Left ventricle myocardium inferior (tissue), 1 donor: ENCODE data around the gene SHROOM4. TPM values are rescaled to one million over a fixed set of nuclear protein-coding genes. Genes with fewer than 3 reads are reported as not detected.

Experiments
- DNase-seq: peaks from one replicate; pipeline ENCODE4 v3.0.0-alpha.2; 2020
- H3K27ac ChIP-seq: fragments of 200-600 bp; replicated peaks from 2 replicates; pipeline ENCODE4 v1.8.0; 2021
- H3K27me3 ChIP-seq: fragments of 200-600 bp; 2 replicates; pipeline ENCODE4 v1.8.0; 2021; ENCODE audit warnings: low read depth
- H3K36me3 ChIP-seq: fragments of 200-600 bp; 2 replicates; pipeline ENCODE4 v1.8.0; 2021
- H3K4me1 ChIP-seq: fragments of 200-600 bp; 2 replicates; pipeline ENCODE4 v1.8.0; 2021
- H3K4me3 ChIP-seq: fragments of 200-600 bp; 2 replicates; pipeline ENCODE4 v1.8.0; 2021; ENCODE audit warnings: mild to moderate bottlenecking, moderate library complexity
- H3K9me3 ChIP-seq: fragments of 200-600 bp; replicated peaks from 2 replicates; pipeline ENCODE4 v1.8.0; 2021
- intact Hi-C: fragments of 100-400 bp; cut with micrococcal nuclease; formaldehyde crosslinking; loops from one replicate; pipeline ENCODE4 v1.11.0; 2022
- total RNA-seq: library from RNA; stranded (reverse); fragmentation: NEBNext Ultra II Directional; extraction: Animal tissue kit (Norgen Biotek cat#: 25700); gene quantifications from one replicate; pipeline ENCODE4 v1.2.1, GENCODE V29; 2021
- TF ChIP-seq, protein P1 (sequence below): fragments of 200-600 bp; IDR thresholded peaks from 2 replicates; pipeline ENCODE4 v1.8.0; 2021; ENCODE audit warnings: antibody characterized with exemption, mild to moderate bottlenecking, borderline replicate concordance
- donor health status: DM: no; HTN: yes; CAD: no; lungs with severe emphysema.

Gene SHROOM4
- total RNA-seq, 1 donor from 2014 or later, result 10.5 TPM

DNA sequence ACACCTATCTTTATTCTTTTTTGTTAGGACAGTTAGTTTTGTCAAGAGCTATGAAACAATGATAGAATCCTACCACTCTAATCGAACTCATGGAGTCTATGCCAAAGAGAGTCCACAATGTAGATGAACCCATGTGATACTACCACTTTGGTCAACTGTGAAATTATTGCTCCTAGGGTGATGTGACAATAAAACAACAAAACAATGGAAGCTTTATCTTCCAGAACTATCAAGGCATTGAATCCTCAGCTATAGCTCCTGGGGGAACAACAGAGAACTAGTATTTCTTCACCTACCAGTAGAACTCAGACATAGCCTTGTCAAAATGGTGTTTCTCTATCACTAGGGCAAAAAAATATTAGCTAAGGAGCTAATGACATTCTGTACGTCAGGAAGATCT, 62.9 kb downstream of the SHROOM4 start:
- TF ChIP-seq, protein P1, sequence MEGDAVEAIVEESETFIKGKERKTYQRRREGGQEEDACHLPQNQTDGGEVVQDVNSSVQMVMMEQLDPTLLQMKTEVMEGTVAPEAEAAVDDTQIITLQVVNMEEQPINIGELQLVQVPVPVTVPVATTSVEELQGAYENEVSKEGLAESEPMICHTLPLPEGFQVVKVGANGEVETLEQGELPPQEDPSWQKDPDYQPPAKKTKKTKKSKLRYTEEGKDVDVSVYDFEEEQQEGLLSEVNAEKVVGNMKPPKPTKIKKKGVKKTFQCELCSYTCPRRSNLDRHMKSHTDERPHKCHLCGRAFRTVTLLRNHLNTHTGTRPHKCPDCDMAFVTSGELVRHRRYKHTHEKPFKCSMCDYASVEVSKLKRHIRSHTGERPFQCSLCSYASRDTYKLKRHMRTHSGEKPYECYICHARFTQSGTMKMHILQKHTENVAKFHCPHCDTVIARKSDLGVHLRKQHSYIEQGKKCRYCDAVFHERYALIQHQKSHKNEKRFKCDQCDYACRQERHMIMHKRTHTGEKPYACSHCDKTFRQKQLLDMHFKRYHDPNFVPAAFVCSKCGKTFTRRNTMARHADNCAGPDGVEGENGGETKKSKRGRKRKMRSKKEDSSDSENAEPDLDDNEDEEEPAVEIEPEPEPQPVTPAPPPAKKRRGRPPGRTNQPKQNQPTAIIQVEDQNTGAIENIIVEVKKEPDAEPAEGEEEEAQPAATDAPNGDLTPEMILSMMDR, result no peak
- H3K27me3 ChIP-seq, result no peaks in the 10 kb centered on the region
- no peak overlapping the region for H3K27ac ChIP-seq
- H3K9me3 ChIP-seq, result no peaks in the 10 kb centered on the region
- intact Hi-C loops, result loop anchor here (5.0 kb wide), 1 partner anchor 151 kb away; no protein-coding TSS in a partner anchor
- H3K36me3 ChIP-seq, result no peaks in the 10 kb centered on the region
- no peak overlapping the region for H3K4me3 ChIP-seq
- DNase-seq, result no peak
- no peaks in the 10 kb centered on the region for H3K4me1 ChIP-seq

DNA sequence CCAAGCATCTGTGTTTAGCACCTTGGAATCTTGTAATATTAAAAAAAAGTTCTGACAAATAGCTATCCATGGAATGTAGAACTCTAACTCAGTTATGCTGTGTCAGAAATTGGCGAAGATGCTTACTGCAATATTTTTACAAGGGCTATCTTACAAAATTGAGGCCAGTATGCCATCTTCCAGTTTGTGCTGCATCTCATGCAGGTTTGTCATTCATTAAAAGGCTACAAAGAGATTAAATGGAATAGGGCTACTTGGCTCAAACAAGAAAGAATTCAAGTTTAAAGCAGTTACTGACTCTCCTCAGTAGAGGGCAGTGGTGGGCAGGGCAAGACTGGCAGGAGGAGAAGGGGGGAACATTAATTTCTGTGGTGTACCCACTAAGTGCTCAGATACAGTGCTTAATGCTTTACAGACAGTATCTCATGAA, 66.5 kb downstream of the SHROOM4 start:
- intact Hi-C loops, result no loop called here
- Histone ChIP-seq H3K36me3 (no peaks in the 10 kb centered on the region), H3K27me3 (no peaks in the 10 kb centered on the region), H3K4me1 (no peaks in the 10 kb centered on the region), H3K27ac (no peak overlapping the region), H3K4me3 (no peak overlapping the region), H3K9me3 (no peaks in the 10 kb centered on the region)
- TF ChIP-seq, protein P1, result peak; percentile 72
- no peak for DNase-seq

DNA sequence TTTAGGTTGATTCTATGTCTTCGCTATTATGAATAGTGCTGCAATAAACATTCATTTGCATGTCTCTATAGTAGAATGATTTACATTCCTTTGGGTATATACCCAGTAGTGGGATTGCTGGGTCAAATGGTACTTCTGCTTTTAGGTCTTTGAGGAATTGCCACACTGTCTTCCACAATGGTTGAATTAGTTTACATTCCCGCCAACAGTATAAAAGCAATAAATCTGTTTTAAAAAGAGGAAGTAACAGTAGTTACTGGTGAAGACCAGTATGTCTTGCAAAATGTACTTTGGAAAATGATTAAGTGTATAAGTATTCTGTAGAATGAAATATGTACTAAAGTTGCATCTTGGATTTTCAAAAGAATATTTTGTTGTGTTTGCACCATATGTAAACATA, 77.3 kb downstream of the SHROOM4 start:
- DNase-seq, result no peak
- H3K27me3 ChIP-seq, result no peaks in the 10 kb centered on the region
- H3K4me1 ChIP-seq, result no peaks in the 10 kb centered on the region
- intact Hi-C loops, result no loop called here
- H3K27ac ChIP-seq, result no peak overlapping the region
- no peak overlapping the region for H3K4me3 ChIP-seq
- H3K9me3 ChIP-seq, result no peaks in the 10 kb centered on the region
- TF ChIP-seq, protein P1, result no peak
- H3K36me3 ChIP-seq, result no peaks in the 10 kb centered on the region

DNA sequence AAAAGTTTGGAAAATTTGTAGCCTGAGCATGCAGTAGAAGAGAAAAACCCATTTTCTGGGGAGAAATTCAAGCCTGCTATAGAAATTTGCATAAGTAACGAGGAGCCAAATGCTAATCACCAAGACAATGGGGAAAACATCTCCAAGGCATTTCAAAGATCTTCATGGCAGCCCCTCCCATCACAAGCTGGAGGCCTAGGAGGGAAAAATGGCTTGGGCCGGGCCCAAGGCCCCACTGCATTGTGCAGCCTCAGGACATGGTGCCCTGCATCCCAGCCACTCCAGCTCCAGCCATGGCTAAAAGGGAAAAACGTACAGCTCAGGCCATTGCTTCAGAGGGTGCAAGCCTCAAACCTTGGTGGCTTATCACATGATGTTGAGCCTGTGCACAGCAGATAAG, 87.7 kb downstream of the SHROOM4 start:
- DNase-seq, result no peak
- intact Hi-C loops, result no loop called here
- H3K27ac ChIP-seq, result no peak overlapping the region
- no peaks in the 10 kb centered on the region for H3K36me3 ChIP-seq
- H3K4me3 ChIP-seq, result no peak overlapping the region
- H3K9me3 ChIP-seq, result no peaks in the 10 kb centered on the region
- H3K27me3 ChIP-seq, result no peaks in the 10 kb centered on the region
- TF ChIP-seq, protein P1, result no peak
- H3K4me1 ChIP-seq, result no peaks in the 10 kb centered on the region

DNA sequence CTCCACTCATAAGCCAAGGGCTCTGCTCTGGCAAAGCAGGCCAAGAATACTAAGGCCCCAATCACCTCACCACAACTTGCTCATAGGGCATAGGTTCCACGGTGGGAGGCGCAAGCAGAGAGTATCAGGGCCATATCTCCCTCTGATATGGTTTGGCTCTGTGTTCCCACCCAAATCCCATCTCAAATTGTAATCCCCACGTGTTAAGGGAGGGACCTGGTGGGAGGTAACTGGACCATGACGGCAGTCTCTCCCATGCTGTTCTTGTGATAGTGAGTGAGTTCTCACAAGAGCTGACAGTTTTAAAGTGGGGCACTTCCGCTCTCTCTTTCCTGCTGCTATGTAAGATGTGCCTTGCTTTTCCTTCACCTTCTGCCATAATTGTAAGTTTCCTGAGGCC, 88.7 kb downstream of the SHROOM4 start:
- Histone ChIP-seq H3K27ac (no peak overlapping the region), H3K4me3 (no peak overlapping the region), H3K4me1 (no peaks in the 10 kb centered on the region), H3K36me3 (no peaks in the 10 kb centered on the region), H3K9me3 (no peaks in the 10 kb centered on the region), H3K27me3 (no peaks in the 10 kb centered on the region)
- TF ChIP-seq, protein P1, result no peak
- DNase-seq, result no peak
- intact Hi-C loops, result no loop called here

DNA sequence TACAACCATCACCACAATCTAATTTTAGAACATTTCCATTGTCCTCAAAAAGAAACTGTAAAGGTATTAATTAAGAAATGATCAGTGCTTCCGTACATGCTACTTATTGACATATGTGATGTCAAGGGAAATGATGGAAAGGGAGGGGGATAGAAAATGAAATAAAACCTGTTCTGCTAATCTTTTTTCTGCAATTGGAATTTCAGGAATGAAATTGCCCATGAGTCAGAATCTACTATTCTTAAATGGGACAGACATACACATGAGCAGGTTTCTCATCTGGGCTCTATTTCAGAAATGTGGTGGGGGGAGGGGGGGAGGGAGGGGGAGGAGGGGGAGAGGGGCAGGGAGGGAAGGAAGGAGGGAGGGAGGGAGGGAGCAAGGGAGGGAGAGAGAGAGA, 91.0 kb downstream of the SHROOM4 start:
- Histone ChIP-seq H3K4me1 (no peaks in the 10 kb centered on the region), H3K9me3 (no peaks in the 10 kb centered on the region), H3K36me3 (no peaks in the 10 kb centered on the region), H3K27me3 (no peaks in the 10 kb centered on the region), H3K4me3 (no peak overlapping the region), H3K27ac (no peak overlapping the region)
- TF ChIP-seq, protein P1, result no peak
- intact Hi-C loops, result no loop called here
- DNase-seq, result no peak
